GM12892 (cell line): Measurements from ENCODE around the gene ZC2HC1B.

Experiments used
- POLR2A ChIP-seq: IDR thresholded peaks from 2 replicates; pipeline ENCODE4 v1.6.1; 2011; ENCODE audit warnings: low read depth, low read length, control low read depth
- POLR2AphosphoS5 ChIP-seq: IDR thresholded peaks from 2 replicates; pipeline ENCODE4 v1.6.1; 2011; ENCODE audit warnings: low read depth, low read length, control low read depth

DNA sequence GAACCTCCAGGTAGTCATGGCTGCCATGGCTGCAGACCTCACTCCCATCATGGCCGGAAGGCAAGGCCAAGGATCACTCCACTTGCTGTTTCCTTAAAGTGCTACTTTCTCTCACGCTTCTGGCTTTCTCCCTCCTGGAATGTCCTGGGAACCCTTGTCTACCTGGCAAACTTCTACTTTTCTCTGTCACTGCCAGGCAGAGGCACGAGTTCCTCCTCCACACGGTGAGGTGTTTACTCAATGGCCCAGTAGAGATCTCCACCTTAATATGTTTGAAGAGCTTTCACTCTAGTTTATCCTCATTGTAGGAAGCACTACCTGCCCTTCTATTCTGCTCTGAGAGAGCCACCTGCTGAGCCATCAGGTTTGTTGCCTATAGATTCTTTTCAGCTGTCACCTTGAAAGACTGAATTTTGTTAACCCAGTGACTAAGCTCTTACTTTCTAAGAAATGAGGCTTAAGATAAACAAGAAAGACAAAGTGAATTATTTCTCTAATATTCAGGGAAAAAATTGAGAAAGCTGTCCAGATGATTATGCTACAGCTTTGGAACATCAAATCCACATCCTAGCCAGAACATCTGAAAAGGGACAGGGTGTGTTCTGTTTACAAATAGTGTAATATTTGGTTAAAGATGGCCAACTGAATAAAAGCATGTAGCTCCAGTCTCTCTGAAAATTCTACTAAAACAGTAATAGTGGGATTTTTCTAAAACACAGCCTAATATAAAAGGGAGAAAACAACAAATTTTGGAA is 88.8 kb downstream of the ZC2HC1B start:
- TF ChIP-seq POLR2A, result no peak
- no peak for TF ChIP-seq POLR2AphosphoS5
